ENCODE measurements around the gene VWA2. TPM values are rescaled to one million over a fixed set of nuclear protein-coding genes. Genes with fewer than 3 reads are reported as not detected.

The VWA2 gene
- total and polyA plus RNA-seq, 2 donors from 2014 or later = 0.17 to 6.5 TPM

DNA sequence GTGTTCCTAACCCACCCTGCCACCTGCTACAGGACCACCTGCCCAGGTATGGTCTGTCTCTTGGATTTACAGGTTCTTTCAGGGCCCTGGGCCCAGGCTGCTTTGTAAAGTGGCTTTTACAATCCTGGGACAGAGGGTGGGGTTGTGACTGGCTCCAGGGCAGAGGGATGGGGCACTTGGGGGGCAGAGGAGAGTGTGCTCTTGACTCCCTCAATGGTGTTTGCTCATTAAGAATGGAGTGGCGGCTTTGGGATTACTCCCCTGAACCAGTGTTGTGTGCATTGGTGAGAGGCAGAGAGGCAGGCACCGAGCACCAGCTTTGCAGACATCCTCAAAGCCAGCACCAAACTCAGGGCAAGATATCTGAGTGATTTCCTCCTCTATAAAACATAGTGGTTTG lies 43.5 kb downstream of the VWA2 start:
- Histone ChIP-seq H3K4me1 (ENCODE audit: control insufficient read depth in 2 of 3, insufficient read depth in 2 of 3, low read depth in 1 of 3, low read length in 3 of 3) (no peaks in the 10 kb centered on the region), H3K9ac (ENCODE audit: low read length in 3 of 3) (no peak overlapping the region), H3K4me3 (ENCODE audit: low read length in 3 of 3) (no peak overlapping the region), H3K27ac (ENCODE audit: low read depth in 2 of 2, low read length in 2 of 2) (no peak overlapping the region), H3K27me3 (ENCODE audit: control insufficient read depth, insufficient read depth, low read length) (no peaks in the 10 kb centered on the region), H3K36me3 (ENCODE audit: control insufficient read depth in 2 of 3, insufficient read depth in 3 of 3, low read length in 3 of 3) (no peaks in the 10 kb centered on the region), H3K9me3 (ENCODE audit: control insufficient read depth in 2 of 3, insufficient read depth in 1 of 3, low read length in 3 of 3) (no peaks in the 10 kb centered on the region)
- intact Hi-C loops (cut with DNase I) = no loop called here
- FAIRE-seq = no peak
- TF ChIP-seq, protein P1, sequence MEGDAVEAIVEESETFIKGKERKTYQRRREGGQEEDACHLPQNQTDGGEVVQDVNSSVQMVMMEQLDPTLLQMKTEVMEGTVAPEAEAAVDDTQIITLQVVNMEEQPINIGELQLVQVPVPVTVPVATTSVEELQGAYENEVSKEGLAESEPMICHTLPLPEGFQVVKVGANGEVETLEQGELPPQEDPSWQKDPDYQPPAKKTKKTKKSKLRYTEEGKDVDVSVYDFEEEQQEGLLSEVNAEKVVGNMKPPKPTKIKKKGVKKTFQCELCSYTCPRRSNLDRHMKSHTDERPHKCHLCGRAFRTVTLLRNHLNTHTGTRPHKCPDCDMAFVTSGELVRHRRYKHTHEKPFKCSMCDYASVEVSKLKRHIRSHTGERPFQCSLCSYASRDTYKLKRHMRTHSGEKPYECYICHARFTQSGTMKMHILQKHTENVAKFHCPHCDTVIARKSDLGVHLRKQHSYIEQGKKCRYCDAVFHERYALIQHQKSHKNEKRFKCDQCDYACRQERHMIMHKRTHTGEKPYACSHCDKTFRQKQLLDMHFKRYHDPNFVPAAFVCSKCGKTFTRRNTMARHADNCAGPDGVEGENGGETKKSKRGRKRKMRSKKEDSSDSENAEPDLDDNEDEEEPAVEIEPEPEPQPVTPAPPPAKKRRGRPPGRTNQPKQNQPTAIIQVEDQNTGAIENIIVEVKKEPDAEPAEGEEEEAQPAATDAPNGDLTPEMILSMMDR (IDR thresholded peaks at IDR 0.05; ENCODE audit: borderline replicate concordance, extremely low read depth, insufficient read depth) = no peak
- peak in 1 of 5 donors; percentile 4 for DNase-seq

DNA sequence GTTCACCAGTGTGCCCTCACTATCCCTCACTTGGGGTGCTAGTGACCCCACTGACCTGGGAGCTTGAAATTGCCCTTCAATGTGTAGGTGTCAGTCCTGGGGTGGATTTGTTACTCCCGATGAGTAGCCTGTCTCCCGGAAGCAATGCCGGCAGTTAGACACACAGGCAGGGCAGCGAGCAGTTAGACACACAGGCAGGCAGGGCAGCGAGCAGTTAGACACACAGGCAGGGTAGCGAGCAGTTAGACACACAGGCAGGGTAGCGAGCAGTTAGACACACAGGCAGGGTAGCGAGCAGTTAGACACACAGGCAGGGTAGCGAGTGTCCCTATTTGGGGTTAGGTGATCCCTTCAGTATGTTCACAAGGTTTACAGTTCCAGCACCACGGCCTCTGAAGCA lies 44.0 kb downstream of the VWA2 start:
- intact Hi-C loops (cut with DNase I) = no loop called here
- H3K36me3 ChIP-seq (ENCODE audit: control insufficient read depth in 2 of 3, insufficient read depth in 3 of 3, low read length in 3 of 3) = no peaks in the 10 kb centered on the region
- no peaks in the 10 kb centered on the region for H3K27me3 ChIP-seq (ENCODE audit: control insufficient read depth, insufficient read depth, low read length)
- no peak overlapping the region for H3K4me3 ChIP-seq (ENCODE audit: low read length in 3 of 3)
- TF ChIP-seq, protein P1 (IDR thresholded peaks at IDR 0.05; ENCODE audit: borderline replicate concordance, extremely low read depth, insufficient read depth) = no peak
- peak in 1 of 5 donors; percentile 29 for DNase-seq
- no peak overlapping the region for H3K27ac ChIP-seq (ENCODE audit: low read depth in 2 of 2, low read length in 2 of 2)
- no peak overlapping the region for H3K9ac ChIP-seq (ENCODE audit: low read length in 3 of 3)
- no peaks in the 10 kb centered on the region for H3K9me3 ChIP-seq (ENCODE audit: control insufficient read depth in 2 of 3, insufficient read depth in 1 of 3, low read length in 3 of 3)
- FAIRE-seq = no peak
- no peaks in the 10 kb centered on the region for H3K4me1 ChIP-seq (ENCODE audit: control insufficient read depth in 2 of 3, insufficient read depth in 2 of 3, low read depth in 1 of 3, low read length in 3 of 3)

DNA sequence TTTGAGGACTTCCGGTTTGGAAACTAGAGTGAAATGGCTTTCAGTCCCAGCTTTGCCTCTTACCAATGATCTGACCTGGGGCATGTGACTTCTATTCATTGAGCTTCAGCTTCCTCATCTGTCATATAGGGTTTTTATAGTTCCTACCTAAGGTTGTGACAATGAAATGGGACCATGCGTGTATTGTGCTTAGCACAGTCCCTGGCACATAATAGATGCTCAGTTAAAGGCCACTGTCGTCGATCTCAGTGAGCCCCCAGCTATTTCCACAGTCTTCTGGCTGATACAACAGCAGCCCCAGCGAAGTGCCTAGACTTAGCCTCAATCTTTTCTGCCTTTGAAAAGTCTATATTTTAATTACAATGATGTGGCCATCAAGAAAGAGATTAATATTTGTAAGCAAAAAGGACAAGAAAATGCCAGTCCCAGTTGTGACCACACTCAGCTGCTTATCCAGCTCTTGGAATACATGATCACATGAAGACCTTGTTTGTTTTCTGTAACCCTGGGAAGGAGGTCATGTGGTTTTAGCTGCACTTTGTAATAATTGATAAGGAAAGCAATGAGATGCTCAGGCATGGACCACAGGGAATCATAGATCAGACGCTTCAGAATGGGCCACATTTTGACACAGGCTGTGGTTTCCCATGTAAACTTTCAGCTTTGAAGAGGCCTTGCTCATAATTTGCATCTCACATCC lies 44.6 kb downstream of the VWA2 start:
- no peak for DNase-seq
- FAIRE-seq = no peak
- TF ChIP-seq, protein P1 (IDR thresholded peaks at IDR 0.05; ENCODE audit: borderline replicate concordance, extremely low read depth, insufficient read depth) = no peak
- no peaks in the 10 kb centered on the region for H3K36me3 ChIP-seq (ENCODE audit: control insufficient read depth in 2 of 3, insufficient read depth in 3 of 3, low read length in 3 of 3)
- no peak overlapping the region for H3K4me3 ChIP-seq (ENCODE audit: low read length in 3 of 3)
- H3K27me3 ChIP-seq (ENCODE audit: control insufficient read depth, insufficient read depth, low read length) = no peaks in the 10 kb centered on the region
- no peak overlapping the region for H3K9ac ChIP-seq (ENCODE audit: low read length in 3 of 3)
- H3K9me3 ChIP-seq (ENCODE audit: control insufficient read depth in 2 of 3, insufficient read depth in 1 of 3, low read length in 3 of 3) = no peaks in the 10 kb centered on the region
- intact Hi-C loops (cut with DNase I) = no loop called here
- H3K27ac ChIP-seq (ENCODE audit: low read depth in 2 of 2, low read length in 2 of 2) = no peak overlapping the region
- H3K4me1 ChIP-seq (ENCODE audit: control insufficient read depth in 2 of 3, insufficient read depth in 2 of 3, low read depth in 1 of 3, low read length in 3 of 3) = no peaks in the 10 kb centered on the region
